HTR-8/SVneo (cell line): ENCODE data around the gene PLEKHM3.
"Not testable (repeated sequence)": the region's sequence is repeated elsewhere in the genome, so short reads cannot be mapped to it uniquely, and the experiment has no call there.

ENCODE experiments used
- DNase-seq: peaks from one replicate; pipeline ENCODE4 v3.0.0; 2011; ENCODE audit warnings: low spot score, mixed read lengths; ENCODE audit not compliant: insufficient read length
- FAIRE-seq: peaks from 2 replicates; lab custom pipeline; 2011; peaks lifted over from hg19 to GRCh38; lab: Jason Lieb, UNC

The PLEKHM3 gene

GRCh38 chr2:207812726-207813080, 212.6 kb downstream of the PLEKHM3 start:
- DNase-seq (no peak), FAIRE-seq (no peak)

GRCh38 chr2:207812058-207812725, 213.1 kb downstream of the PLEKHM3 start:
- no peak for DNase-seq
- FAIRE-seq, result no peak

- FAIRE-seq, DNase-seq: not testable (repeated sequence)
These were observed 213.7 kb downstream of the PLEKHM3 start for GRCh38 chr2:207811658-207812057.

- FAIRE-seq (no peak), DNase-seq (no peak)
These were observed 215.0 kb downstream of the PLEKHM3 start for GRCh38 chr2:207810200-207810788.

- no peak for FAIRE-seq
- no peak for DNase-seq
These were observed 217.2 kb downstream of the PLEKHM3 start for GRCh38 chr2:207808119-207808518.

GRCh38 chr2:207807516-207807915, 217.8 kb downstream of the PLEKHM3 start:
- no peak for DNase-seq
- no peak for FAIRE-seq

- FAIRE-seq (no peak), DNase-seq (no peak)
These were observed 219.6 kb downstream of the PLEKHM3 start for GRCh38 chr2:207805566-207806226.

GRCh38 chr2:207802650-207803049, 222.7 kb downstream of the PLEKHM3 start:
- no peak for FAIRE-seq
- no peak for DNase-seq

- FAIRE-seq, result no peak
- DNase-seq, result no peak
These were observed 224.1 kb downstream of the PLEKHM3 start for GRCh38 chr2:207801259-207801658.

GRCh38 chr2:207796585-207797350, 228.6 kb downstream of the PLEKHM3 start:
- no peak for FAIRE-seq
- DNase-seq, result no peak

- peak; percentile 81 for DNase-seq
- FAIRE-seq, result no peak
These were observed 233.0 kb downstream of the PLEKHM3 start for GRCh38 chr2:207792244-207792785.

GRCh38 chr2:207791579-207792243, 233.6 kb downstream of the PLEKHM3 start:
- DNase-seq (no peak), FAIRE-seq (no peak)

GRCh38 chr2:207790898-207791297, 234.4 kb downstream of the PLEKHM3 start:
- FAIRE-seq (no peak), DNase-seq (no peak)

- no peak for FAIRE-seq
These were observed 237.5 kb downstream of the PLEKHM3 start for GRCh38 chr2:207787800-207788199.

GRCh38 chr2:207787017-207787416, 238.3 kb downstream of the PLEKHM3 start:
- DNase-seq (no peak), FAIRE-seq (no peak)

More at GRCh38 chr2:207787800-207788199, 237.5 kb downstream of the PLEKHM3 start:
- no peak for DNase-seq

GRCh38 chr2:207784898-207785297, 240.4 kb downstream of the PLEKHM3 start:
- FAIRE-seq (peak; percentile 23), DNase-seq (no peak)

- no peak for FAIRE-seq
- DNase-seq, result no peak
These were observed 241.8 kb downstream of the PLEKHM3 start for GRCh38 chr2:207783514-207783913.

GRCh38 chr2:207782238-207783030, 242.9 kb downstream of the PLEKHM3 start:
- DNase-seq (no peak), FAIRE-seq (no peak)

GRCh38 chr2:207779523-207779922, 245.8 kb downstream of the PLEKHM3 start:
- DNase-seq (no peak), FAIRE-seq (no peak)
